Choroid plexus epithelial cell (primary cell): ENCODE data around the gene SYCE3.
A peak's percentile ranks its signal among the peaks of the same experiment; 100 is the strongest.

Source experiments
- DNase-seq: peaks from one replicate; pipeline ENCODE4 v3.0.0-alpha.2; 2010; ENCODE audit warnings: low read depth
- H3K4me3 ChIP-seq: 2 replicates; pipeline ENCODE4 v1.5.1; 2011; ENCODE audit warnings: low read depth, mild to moderate bottlenecking, control low read depth, low read length, moderate library complexity
- CTCF ChIP-seq: conservative IDR thresholded peaks from 2 replicates; pipeline ENCODE4 v1.5.1; 2011; ENCODE audit warnings: low read depth, mild to moderate bottlenecking, control low read depth, inconsistent platforms, low read length, moderate library complexity

The SYCE3 gene, protein sequence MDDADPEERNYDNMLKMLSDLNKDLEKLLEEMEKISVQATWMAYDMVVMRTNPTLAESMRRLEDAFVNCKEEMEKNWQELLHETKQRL

DNA sequence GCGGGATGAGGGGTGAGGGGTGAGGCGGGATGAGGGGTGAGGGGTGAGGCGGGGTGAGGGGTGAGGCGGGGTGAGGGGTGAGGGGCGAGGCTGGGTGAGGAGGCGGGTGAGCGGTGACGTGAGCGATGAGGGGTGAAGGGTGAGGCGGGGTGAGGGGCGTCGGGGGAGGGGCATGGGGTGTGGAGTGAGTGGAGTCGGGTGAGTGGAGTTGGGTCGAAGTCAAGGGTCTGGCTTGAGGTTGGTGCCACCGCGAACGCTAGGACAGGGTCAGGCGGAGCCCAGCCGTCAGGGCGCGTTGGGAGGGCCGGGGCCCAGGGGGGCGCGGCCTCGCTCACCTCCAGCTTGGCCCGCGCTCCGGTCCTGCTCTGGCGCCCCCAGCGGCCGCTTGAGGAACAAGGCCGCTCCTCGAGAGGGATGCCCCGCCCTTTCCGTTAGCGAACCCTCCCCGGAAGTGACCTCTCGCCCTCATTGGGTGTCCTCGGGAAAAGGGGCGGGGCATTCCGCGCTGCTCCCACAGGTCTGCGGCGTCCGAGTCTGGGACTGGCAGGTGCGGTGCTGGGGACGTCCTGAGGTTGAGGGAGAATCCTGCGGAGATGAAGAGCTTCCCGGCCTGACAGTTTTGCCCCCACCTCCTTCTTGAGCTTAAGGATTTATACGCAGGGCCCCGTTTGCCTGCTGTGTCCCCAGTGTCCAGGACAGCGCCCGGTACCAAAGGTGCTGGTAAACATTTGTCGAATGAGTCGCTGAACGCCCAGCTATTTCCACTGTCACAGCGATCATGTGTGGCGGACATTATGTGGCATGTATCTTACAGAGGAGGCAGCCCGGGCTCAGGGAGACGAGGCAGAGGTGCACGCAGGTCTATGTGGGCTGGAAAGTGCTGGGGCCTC lies at the start of gene SYCE3:
TSS of gene SYCE3 (minus strand) at position 397 of the 890 bp plus-strand sequence. CDS start 6,514 bp downstream, outside the sequence.
- peak within 1 kb of the TSS; percentile 60 for H3K4me3 ChIP-seq
- peak; percentile 69 for TF ChIP-seq CTCF
- DNase-seq = peak; percentile 85

- TF ChIP-seq CTCF = no peak
- no peak overlapping the region for H3K4me3 ChIP-seq
- no peak for DNase-seq
Measured at GRCh38 chr22:50612168-50612527, 49.4 kb upstream of the SYCE3 start.

- DNase-seq = no peak
- no peak overlapping the region for H3K4me3 ChIP-seq
- TF ChIP-seq CTCF = no peak
Measured at GRCh38 chr22:50611341-50612060, 48.8 kb upstream of the SYCE3 start.

DNA sequence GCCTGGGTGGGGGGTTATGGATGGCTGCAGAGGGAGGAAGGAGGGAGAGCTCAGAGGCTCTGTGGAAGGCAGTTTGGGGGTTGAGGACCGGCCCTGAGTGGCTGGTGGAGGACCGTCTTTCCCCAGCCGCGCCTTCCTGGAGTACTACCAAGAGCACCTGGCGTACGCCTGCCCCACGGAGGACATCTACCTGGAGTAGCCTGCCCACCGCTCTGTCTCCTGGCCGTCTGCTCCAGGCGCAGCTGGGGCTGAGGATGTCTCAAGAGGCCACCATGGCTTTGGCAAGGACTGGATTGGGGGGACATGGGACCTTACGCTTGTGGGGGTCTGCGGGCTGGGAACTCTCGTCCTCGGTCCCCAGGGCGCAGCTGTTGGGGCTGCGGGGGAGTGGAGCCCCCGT lies 47.9 kb upstream of the SYCE3 start:
- no peak overlapping the region for H3K4me3 ChIP-seq
- no peak for TF ChIP-seq CTCF
- DNase-seq = no peak

DNA sequence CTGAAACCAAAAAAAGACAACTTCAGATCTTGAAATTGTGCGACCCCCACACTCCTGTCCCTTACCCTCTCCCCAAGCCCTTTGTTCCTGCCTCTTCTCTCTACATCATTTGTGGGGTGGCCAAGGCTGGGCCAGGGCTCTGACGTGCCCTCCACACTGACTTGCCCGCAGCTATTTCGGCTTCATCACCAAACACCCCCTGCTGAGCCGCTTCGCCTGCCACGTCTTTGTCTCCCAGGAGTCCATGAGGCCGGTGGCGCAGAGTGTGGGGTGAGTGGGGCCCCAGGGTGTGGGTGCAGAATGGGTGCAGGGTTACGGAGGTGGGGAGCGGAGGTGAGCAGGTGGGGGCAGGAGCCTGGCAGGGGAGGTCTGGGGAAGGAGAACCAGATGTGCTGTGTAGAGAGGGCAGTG lies 47.3 kb upstream of the SYCE3 start:
- no peak overlapping the region for H3K4me3 ChIP-seq
- no peak for TF ChIP-seq CTCF
- no peak for DNase-seq

DNA sequence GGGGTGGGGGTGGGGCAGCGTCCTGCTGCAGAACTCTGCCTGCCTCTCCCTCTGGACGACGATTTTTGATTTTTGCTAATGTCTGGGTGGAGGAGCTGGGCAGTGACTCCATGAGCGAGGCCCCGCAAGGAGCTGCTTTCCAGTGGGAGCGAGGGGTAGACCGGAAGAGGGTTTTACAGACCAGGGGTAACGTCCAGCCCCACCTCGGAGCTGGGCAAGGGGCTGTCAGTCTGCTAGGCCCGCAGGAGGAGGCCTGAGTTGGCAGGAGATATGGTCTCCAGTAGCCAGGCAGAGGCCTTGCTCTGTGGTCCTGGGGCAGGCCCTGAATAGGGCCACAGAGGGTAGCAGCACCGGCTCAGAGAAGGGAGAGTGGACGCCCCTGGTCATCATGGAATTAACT lies 46.9 kb upstream of the SYCE3 start:
- TF ChIP-seq CTCF = no peak

More for the DNA sequence above, 46.9 kb upstream of the SYCE3 start:
- H3K4me3 ChIP-seq = no peak overlapping the region
- no peak for DNase-seq
